NCI-H345 treated with DMSO at 0.1 percent for 48 hours (cell line): ENCODE measurements around the gene RPL4.
"Not testable (repeated sequence)": the region's sequence is repeated elsewhere in the genome, so short reads cannot be mapped to it uniquely, and the experiment has no call there.

ENCODE experiments used
- DNase-seq: peaks from one replicate; lab custom pipeline; 2025; ENCODE audit not compliant: unreplicated experiment; lab: John Stamatoyannopoulos, UW

RPL4 gene

DNA sequence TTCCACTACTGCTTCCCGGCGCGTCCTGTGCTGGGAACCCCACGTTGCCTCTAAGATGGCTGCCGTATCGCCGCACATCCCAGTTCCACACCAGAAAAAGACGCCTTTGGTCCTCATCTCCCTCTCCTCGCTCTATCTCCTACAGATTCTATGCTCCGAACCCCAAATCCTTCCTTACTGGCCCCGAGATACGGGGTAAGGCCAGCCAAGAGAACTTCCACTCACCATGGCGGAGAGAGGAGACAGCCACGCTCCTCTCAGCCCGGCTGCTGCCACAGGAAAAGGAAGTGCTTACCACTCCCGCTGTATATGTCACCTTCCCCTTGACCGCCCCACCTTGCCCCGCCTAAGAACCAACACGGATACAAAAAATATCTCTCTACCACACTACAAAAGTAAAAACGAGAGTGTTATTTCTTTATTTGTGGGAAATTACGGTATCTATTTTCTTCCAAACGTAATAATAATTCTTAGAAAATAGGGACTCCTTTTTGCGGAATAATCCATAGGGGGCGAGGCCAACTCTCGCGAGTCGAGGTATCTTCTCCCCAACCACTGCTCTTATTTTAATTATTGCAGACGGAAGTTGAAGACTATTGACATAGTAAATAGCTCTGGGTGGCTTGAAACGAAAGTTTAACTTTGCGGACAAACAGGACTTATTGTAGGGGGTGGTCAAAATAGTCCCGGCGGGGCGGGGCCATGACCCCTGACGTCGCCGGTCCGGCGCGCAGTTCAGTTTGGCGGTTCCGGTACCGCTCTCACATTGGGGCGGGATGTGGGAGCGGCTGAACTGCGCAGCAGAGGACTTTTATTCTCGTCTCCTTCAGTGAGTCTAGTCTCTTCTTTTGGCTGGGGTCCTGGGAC lies at the start of gene RPL4, which contains the start of gene ZWILCH:
TSS of gene RPL4 (minus strand) at position 293 of the 867 bp plus-strand sequence. CDS start at position 228, 65 bp downstream.
TSS of gene ZWILCH (plus strand) at position 764 of the 867 bp plus-strand sequence. CDS start at position 777, 13 bp downstream.
- DNase-seq: peak; percentile 18

DNA sequence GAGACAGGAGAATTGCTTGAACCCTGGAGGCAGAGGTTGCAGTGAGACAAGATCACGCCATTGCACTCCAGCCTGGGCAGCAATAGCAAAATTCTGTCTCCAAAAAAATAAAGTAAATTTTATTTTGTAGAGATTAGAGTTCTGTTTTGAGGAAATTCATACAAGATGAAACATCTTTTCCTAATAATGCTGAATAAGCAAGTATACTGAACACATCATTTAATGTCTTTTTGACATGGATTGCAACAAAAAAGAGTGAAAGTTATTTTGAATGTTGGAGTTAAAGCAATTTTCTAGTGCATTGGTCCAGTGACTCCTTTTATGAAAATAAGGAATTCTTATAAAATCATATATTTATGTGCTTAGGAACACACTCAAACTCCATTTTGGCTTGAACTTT lies 40.6 kb upstream of the RPL4 start:
- no peak for DNase-seq

DNA sequence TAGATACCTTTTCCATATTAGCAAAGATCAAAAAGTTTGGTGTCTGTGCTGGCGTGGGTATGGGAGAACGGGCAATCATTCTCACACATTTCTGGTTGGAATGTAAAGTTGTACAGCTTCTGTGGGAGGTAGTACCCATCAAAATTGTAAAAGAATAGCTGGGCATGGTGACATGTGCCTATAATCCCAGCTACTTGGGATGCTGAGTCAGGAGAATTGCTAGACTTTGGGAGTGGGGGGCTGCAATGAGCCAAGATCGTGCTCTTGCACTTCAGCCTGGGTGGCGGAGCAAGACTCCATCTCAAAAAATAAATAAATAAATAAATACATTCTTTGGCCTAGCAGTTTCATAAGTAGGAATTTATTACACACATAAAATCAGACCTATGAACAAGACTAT lies 38.2 kb upstream of the RPL4 start:
- DNase-seq: no peak

DNA sequence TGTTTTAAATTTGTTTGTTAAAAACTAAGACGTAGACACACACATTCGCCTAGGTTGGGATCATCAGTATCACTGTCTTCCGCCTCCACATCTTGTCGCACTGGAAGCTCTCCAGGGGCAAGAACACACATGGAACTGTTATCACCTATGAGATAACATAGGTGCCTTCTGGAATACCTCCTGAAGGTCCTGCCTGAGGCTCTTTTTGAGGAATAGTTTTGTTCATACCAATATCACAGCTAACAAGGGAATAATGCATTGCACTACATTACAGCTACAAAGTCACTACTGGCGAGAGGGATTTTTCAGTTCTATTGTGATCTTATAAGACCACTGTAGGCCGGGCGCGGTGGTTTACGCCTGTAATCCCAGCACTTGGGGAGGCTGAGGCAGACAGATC lies 30.4 kb upstream of the RPL4 start:
- no peak for DNase-seq

DNA sequence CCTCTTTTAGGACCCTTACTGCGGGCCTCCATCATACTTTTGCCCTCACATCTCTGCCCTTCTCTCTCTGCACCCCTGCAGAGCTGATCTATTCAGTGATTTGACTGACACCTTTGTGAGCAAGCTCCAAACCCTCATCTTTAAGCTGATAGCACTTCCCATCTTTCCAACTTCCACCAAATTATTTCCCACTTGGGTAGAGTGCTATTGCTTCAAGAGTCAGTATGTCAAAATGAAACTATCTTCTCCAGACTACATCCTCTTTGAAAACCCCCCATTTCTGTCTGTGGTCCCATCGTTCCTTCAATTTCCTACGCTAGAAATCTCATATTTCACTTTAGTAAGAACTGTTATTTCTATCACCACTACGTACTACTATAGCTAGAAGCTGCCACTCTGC lies 20.2 kb upstream of the RPL4 start:
- DNase-seq: no peak

DNA sequence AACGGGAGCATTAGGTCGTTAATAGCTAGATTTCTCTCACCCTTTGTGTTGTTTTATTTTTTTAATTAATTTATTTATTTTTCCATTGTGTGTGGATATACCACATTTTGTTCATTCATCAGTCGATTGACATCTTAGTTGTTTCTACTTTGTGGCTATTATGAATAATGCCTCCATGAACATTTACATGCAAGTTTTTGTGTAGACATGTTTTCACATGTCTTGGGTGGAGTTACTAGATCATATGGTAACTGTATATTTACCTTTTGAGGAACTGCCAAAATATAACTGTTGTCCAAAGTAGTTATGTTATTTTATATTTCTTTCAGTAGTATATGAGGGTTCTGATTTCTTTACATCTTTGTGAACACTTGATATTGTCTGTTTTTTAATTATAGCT lies 19.3 kb upstream of the RPL4 start:
- no peak for DNase-seq

DNA sequence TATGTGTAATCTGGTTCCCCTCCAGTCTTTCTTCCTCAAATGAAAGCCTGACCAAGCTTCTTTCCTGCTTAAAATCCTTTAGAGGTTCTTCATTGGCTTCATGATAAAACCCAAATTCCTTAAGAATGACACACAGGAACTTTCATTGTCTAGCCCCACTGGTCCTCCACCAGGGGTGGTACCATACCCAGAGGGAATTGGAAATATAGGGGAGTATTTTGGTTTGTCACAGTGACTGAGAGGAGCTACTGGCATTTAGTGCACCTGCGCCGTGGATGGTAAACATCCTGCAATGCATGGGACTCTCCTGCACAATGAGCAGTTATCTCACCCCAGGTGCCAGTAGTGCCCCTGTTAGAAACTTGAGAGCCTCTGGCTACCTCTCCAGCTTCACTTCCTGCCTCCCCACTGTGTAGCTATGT lies 11.3 kb upstream of the RPL4 start:
- no peak for DNase-seq

DNA sequence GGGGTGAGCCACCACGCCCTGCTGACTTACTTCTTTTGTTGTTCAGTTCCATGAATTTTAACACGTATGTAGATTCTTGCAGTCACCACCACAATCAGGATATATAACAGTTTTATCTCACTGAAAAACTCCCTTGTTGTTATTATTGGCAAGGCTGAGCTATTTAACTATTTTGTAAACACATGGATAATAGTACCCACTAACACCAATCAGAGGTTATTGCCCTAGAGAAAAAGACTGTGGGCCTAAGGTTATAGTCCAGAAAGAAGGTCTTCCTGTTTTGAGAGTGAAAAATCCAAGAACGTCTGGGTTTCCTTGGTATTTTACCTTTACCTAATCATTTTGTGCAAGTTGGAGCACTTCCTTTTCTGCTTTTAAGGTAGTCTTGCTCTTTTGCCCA lies 9.9 kb upstream of the RPL4 start:
- DNase-seq: no peak

DNA sequence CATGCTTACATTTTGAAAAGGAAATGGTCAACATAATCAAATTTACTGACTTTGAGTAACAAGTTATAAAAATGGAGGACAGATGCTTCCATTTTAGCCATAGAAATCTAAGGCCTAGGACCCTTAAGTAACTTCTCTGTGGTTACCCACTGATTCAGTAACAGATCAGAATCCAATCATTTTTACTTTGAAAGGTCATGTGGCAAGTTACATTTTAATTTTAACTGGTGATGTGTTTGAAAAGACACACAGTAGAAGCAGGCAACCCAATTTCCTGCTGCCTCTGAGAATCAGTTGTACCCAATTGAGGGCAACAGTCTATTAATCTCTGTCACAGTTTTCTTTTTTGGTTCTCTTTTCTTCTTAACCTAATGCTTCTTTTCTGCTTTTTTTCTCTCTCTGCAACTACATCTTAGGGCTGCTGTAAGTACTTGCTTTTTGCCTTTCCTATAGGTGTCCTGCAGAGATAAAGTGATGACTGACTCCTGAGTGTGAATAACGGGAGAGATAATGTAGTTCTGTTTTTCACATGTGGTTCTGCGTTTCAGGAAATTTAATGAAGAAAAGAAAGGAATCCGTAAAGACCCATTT lies 3.7 kb upstream of the RPL4 start:
- no peak for DNase-seq

DNA sequence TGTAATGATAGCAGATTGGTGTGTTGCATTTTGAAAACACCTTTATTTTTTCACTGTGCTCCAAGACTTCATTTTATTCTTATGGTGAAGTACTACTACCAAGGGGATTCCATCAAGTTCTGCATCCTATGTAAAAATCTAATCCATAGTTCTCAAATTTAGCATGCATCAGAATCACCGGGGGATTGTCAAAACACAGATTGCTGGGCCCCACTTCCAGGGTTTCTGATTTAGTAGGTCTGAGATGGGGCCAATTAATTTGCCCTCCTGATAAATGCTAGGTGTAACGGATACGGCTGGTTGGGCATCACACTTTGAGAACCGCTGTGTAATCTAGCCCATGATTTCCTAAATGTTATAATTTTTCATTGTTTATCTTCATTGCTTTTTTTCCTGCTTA lies 1.2 kb upstream of the RPL4 start:
- DNase-seq: no peak

DNA sequence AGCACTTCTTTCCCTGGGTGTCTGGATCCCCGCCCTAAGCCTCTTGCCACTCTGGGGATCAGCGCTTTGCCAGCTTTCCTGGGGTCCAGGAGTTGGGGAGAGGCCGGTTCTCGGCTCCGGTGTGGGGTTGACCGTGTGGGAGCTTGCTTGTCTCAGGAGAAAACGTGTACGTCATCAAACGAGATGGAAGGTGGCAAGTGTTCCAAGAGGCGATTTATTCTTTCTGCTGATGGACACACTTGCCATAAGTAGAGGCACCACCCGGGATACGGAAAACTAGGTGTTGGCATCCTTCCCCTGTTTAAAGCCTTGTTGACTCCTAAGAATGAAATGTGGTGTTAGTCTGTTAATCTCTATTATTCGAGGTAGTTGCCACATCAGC lies 766 bp upstream of the RPL4 start:
- no peak for DNase-seq

DNA sequence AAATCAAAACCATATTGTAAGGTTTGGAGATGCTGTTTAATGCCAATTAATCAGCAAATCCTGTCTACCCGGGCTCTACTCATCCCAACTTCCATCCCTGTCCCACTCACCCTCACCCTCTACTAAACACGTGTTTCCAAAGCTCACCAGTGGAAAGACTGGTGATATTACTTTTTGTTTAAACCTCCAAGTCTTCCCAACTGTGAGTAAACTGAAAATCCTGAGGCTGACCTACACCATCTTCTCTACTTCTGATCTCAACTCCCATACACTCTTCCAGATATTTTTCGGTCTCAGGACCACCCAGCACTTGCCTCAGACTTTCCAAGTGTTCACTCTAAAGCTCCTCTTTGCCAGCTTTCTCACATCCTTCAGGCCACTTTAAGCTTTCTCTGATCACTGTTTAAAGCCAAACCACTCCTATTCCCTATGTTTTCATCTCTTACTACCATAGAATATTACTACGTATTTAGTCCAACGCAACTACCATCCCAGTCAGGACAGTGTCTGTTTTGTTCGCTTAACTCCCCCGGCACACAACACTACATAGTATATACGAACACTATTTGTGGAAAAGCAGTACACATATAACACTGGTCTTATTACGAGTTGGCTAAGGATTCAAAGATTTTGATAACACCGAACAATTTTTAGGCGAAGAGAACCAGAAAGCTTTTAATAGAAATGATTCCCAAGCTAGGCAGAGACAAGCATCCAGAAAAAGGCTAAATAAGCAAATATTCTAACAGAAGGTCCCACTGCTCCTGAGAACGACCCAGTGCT lies 684 bp downstream of the RPL4 start:
- DNase-seq: no peak

DNA sequence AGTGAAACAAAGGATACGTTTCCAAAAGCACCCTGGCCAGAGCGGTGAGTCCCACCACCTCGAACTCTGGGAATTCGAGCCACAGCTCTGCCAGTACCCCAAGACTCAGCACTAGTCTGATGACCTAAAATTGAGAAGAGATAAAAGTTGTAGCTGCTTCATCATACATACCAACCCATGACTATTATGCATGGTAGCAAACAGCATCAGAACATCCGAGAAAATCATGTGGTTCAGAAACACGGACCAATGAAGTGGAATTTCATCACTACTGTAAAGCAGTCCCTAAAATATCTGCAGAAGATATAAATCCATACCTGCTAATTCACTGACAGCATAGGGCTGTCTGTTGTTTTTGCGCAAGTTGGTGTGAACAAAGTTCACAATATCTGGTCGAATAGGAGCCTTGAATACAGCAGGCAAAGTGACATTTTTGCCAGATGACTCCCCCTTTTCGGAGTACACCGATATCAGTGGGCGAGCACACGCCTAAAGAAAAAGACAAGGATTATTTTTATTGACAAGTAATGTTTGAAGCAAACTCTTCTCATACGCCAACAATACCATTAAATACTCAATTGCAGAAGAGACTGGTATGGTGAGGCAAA lies 1.5 kb downstream of the RPL4 start:
- not testable (repeated sequence) for DNase-seq

DNA sequence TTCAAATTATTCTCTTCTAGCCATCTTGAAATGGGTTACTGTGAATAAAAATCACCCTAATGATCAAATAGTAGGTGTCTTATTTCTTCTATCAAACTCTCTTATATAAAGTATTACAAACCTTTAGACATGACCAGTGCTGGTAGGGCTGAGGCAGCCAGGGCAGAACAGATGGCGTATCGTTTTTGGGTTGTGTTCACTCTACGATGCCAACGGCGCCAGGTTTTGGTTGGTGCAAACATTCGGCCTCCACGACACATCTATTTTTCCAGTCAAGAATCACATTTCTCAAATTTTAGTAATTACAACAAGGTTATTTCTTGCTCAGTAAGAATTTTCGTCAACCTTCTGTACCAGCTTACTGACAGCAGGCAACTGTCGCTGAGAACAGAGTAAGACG lies 2.2 kb downstream of the RPL4 start:
- no peak for DNase-seq

DNA sequence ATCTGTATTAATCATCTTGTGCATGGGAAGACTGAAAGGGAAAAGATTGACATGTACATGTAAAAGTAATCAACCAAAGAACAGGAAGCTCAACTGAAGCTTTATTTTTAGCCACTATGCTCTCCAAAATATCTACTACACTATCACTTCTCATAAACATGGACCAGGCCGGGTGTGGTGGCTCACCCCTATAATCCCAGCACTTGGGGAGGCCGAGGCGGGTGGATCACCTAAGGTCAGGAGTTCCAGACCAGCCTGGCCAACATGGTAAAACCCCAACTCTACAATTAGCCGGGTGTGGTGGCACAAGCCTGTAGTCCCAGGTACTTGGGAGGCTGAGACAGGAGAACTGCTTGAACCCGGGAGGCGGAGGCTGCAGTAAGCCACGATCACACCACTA lies 4.3 kb downstream of the RPL4 start:
- DNase-seq: not testable (repeated sequence)

DNA sequence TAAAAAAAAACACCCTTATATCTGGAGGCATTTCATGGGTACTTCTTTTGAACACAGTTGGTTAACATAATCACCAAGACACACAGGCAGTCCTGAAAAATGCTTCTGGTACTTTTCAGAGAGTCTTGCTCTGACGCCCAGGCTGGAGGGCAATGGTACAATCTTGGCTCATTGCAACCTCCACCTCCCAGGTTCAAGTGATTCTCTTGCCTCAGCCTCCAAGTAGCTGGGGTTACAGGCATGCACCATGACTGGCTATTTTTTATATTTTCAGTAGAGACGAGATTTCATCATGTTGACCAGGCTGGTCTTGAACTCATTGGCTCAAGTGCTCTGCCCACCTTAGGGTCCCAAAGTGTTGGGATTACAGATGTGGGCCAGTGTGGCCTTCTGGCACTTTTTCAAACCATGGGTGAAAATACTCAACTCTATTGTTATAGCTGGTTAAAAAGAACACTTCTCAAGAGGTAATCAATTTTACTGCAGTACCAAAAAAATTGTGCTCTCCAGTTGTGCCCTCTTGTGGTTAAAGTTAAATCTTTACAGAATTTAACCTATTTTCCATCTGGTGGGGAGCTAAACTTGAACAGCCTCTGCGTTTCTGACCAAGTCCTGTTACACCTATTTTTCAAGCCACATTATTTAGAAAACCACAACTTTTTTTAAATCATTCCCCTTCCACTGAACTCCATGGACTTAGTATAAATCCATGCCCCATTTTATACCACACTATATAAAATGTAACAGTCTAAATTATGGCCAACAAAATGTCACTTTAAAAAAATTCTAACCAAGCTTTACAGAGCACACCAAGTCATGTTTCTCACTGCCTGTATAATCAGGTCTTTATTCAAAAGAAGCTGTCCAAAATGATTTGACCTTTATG lies 5.9 kb downstream of the RPL4 start:
- no peak for DNase-seq

DNA sequence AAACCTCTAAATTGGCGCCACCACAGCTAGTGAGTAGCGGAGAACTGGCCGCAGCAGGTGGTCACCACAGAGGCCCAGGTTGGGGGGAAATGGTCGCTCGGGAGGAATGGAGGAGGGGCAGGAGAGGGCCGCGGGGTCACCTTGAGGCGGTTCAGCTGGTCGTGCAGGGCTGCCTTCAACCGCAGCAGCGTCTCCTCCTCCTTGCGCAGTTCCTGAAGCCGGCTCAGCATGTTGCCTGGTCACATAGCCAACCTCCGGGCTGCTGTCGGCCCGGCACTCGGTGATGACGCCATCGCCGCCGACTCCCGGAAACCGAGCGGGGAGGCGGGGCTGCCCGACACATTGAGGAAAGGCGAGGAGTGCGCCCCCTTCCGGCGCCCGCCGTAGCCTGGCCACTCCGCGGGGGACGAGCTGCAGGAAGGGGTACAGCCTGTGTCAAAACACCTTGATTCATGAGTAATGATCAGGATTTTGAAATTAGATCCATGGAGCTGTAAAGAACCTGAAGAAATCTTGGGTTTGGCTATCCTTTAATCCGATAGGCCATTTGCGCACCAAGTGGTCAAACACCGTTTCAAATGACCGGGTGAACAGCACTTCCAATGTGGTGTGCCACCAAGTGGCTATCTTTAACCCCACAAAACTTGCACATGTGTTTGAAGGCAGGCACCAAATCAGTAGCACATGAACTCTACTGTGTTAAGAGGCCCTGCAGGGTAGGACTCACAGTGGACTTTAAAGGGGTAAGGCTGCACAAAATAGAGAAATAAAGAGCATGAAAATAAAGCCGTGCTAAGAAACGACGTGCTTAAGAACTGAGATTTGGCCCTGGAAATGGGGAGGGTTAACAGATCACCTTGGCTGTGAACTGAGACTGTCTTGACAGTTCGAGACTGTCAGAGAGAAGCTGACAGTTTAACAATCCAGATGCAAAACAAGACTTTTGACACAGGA lies 6.9 kb downstream of the RPL4 start, which contains the start of gene SNAPC5:
TSS of gene SNAPC5 (minus strand) at position 261 of the 954 bp plus-strand sequence. CDS start at position 230, 31 bp downstream.
- peak; percentile 71 for DNase-seq

DNA sequence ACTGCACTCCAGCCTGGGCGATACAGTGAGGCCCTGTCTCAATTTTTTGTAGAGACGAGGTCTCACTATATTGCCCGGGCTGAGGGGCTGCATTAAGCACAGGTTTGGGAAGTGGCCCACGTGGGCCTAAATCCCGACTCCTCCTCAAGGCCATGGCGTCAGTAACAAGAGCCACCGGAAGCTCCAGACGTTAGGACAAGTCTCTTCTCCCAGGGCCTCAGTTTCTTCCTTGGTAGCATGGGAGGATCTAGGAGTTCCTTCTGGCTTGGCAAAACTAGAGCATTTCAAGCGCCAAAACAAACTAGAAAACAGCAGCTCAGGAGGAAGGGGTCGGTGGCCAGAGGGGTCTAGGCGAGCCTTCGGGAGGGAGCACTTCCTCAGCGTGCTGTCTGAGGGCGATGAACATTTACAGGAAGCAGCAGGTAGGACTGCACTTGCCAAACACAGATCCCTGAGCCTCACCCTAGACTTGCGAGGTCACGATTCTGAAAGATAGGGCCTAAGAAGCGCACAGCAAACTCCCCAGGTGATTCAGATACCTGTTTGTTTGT lies 7.6 kb downstream of the RPL4 start:
- no peak for DNase-seq

DNA sequence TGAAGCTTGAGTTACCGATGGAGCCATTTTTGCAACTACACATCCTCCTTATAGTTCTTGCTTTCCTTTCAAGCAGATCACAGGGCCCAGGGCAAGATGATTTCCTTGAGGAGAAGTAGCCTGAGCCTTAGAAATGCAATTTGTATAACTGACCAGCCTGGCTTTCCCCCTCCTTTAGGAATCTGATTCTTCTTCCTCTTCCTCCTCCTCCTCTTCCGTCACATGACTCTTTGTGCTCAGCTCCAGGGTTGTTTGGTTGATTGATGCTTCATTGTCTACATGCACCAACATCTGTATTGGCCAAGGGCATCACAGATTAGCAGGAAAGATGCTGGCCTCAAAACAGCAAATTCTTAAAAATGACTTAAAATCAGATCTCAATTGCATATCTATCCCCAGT lies 10.4 kb downstream of the RPL4 start:
- no peak for DNase-seq
